Natural killer cell (primary cell): Measurements from ENCODE around the gene MYL5. TPM values are rescaled to one million over a fixed set of nuclear protein-coding genes. Genes with fewer than 3 reads are reported as not detected.
A peak's percentile ranks its signal among the peaks of the same experiment; 100 is the strongest.

ENCODE experiments used
- ATAC-seq, 3 donors: fragments of 150-1000 bp in 2 of 3; fragments of 200-7000 bp in 1 of 3; cut with Tn5 transposase; 1 replicate in 1 of 3; 2 replicates in 2 of 3; pipeline ENCODE4 v1.10.0; 2021; ENCODE audit warnings: mild to moderate bottlenecking in 2 of 3, moderate library complexity in 2 of 3
- DNase-seq, 2 donors: peaks; one replicate each; pipeline versions ENCODE4 v3.0.0 to v3.0.0-alpha.2; 2013 to 2021; ENCODE audit warnings: mixed read lengths in 1 of 2
- H3K27ac ChIP-seq: one replicate; pipeline ENCODE4 v1.5.1; 2013; ENCODE audit warnings: mild to moderate bottlenecking, low read length
- H3K27me3 ChIP-seq: one replicate; pipeline ENCODE4 v1.6.1; 2013; ENCODE audit warnings: low read length; ENCODE audit not compliant: control insufficient read depth, insufficient read depth
- H3K36me3 ChIP-seq: one replicate; pipeline ENCODE4 v1.6.1; 2013; ENCODE audit warnings: low read length; ENCODE audit not compliant: control insufficient read depth, insufficient read depth
- H3K4me1 ChIP-seq: one replicate; pipeline ENCODE4 v1.6.1; 2013; ENCODE audit warnings: low read length; ENCODE audit not compliant: control insufficient read depth, insufficient read depth
- H3K4me3 ChIP-seq: one replicate; pipeline ENCODE4 v1.5.1; 2013; ENCODE audit warnings: low read length
- H3K9me3 ChIP-seq: one replicate; pipeline ENCODE4 v1.6.1; 2013; ENCODE audit warnings: low read length; ENCODE audit not compliant: control insufficient read depth, insufficient read depth
- H3K27ac Mint-ChIP-seq, 2 donors: one replicate each; pipeline ENCODE4 v1.8.0; 2022; ENCODE audit warnings: mild to moderate bottlenecking in 2 of 2, mixed read lengths in 2 of 2, moderate library complexity in 1 of 2
- H3K27me3 Mint-ChIP-seq, 2 donors: one replicate each; pipeline ENCODE4 v1.8.0; 2022; ENCODE audit warnings: low read depth in 2 of 2, mixed read lengths in 2 of 2
- H3K36me3 Mint-ChIP-seq: one replicate; pipeline ENCODE4 v1.8.0; 2022; ENCODE audit warnings: mixed read lengths
- H3K4me1 Mint-ChIP-seq, 2 donors: one replicate each; pipeline ENCODE4 v1.8.0; 2022; ENCODE audit warnings: mixed read lengths in 2 of 2
- H3K4me3 Mint-ChIP-seq: one replicate; pipeline ENCODE4 v1.8.0; 2022; ENCODE audit warnings: mild to moderate bottlenecking, moderate library complexity, mixed read lengths
- H3K9me3 Mint-ChIP-seq, 2 donors: one replicate each; pipeline ENCODE4 v1.8.0; 2022; ENCODE audit warnings: mixed read lengths in 2 of 2
- WGBS: methylation state at CpG from one replicate; pipeline ENCODE4 v1.1.7; 2013; ENCODE audit warnings: missing lambda C conversion rate; ENCODE audit not compliant: insufficient coverage; 5-methylcytosine and 5-hydroxymethylcytosine counted together
- intact Hi-C: fragments of 100-400 bp; cut with micrococcal nuclease; formaldehyde crosslinking; loops from one replicate; pipeline ENCODE4 v1.14.2; 2022
- total RNA-seq, 4 donors: library from RNA; stranded (reverse); fragments of 120-200 nt in 1 of 4; gene quantifications; one replicate each; pipeline versions ENCODE4 v1.2.3 to v1.2.4, GENCODE V29; 2013 to 2022
- TF ChIP-seq, protein P1 (sequence below): fragments of 200-600 bp; IDR thresholded peaks from one replicate; pipeline ENCODE4 v1.8.0; 2022; ENCODE audit warnings: antibody characterized with exemption

The MYL5 gene
- total RNA-seq, 3 donors from 2014 or later (not counting 1 experiment from before 2014, with no cell fraction given): 23.4 to 39.5 (median 30.1) TPM

DNA sequence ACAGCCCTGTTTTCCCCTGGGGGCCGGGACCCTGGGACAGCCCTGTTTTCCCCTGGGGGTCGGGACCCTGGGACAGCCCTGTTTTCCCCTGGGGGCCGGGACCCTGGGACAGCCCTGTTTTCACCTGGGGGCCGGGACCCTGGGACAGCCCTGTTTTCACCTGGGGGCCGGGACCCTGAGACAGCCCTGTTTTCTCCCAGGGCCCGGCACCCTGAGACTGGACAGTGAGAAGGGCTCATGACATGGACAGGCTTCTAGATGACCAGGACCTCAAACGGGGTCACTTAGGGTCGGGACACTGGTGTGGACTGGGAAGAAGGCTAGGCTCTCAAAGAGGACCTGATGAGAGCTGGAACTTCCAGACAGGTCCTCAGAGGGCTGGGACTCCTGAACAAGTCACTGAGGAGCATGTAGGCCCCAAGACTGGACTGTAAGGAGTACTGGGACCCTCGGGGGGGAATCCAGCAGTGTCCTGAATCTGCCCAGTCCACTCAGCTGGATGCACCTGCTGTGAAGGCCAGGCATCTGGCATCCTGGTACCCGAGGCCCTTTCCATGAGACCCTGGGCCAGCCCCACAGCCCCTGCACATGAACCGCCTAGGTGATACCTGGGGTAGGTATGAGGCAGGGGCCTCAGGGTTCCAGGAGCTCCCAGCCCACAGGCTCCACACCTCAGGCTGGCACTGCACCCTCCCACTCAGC lies 33.7 kb downstream of the MYL5 start:
- Mint-ChIP-seq H3K4me1 (peaks cover 13 to 43% of the 10 kb centered on the region in 2 donors), H3K27ac (peak overlapping the region in 1 of 2 donors; percentile 10), H3K36me3 (no peaks in the 10 kb centered on the region), H3K4me3 (no peak overlapping the region), H3K27me3 (no peaks in the 10 kb centered on the region), H3K9me3 (no peaks in the 10 kb centered on the region)
- Histone ChIP-seq H3K9me3 (no peaks in the 10 kb centered on the region), H3K4me3 (no peak overlapping the region), H3K27ac (no peak overlapping the region), H3K27me3 (no peaks in the 10 kb centered on the region), H3K36me3 (no peaks in the 10 kb centered on the region), H3K4me1 (peaks cover 34% of the 10 kb centered on the region)
- 93% methylated on average over 11 of the region's 11 CpGs for WGBS
- no peak for ATAC-seq
- DNase-seq: no peak
- intact Hi-C loops: loop anchor here (5.0 kb wide), 1 partner anchor 74 kb away; no protein-coding TSS in a partner anchor
- TF ChIP-seq, protein P1, sequence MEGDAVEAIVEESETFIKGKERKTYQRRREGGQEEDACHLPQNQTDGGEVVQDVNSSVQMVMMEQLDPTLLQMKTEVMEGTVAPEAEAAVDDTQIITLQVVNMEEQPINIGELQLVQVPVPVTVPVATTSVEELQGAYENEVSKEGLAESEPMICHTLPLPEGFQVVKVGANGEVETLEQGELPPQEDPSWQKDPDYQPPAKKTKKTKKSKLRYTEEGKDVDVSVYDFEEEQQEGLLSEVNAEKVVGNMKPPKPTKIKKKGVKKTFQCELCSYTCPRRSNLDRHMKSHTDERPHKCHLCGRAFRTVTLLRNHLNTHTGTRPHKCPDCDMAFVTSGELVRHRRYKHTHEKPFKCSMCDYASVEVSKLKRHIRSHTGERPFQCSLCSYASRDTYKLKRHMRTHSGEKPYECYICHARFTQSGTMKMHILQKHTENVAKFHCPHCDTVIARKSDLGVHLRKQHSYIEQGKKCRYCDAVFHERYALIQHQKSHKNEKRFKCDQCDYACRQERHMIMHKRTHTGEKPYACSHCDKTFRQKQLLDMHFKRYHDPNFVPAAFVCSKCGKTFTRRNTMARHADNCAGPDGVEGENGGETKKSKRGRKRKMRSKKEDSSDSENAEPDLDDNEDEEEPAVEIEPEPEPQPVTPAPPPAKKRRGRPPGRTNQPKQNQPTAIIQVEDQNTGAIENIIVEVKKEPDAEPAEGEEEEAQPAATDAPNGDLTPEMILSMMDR: no peak

DNA sequence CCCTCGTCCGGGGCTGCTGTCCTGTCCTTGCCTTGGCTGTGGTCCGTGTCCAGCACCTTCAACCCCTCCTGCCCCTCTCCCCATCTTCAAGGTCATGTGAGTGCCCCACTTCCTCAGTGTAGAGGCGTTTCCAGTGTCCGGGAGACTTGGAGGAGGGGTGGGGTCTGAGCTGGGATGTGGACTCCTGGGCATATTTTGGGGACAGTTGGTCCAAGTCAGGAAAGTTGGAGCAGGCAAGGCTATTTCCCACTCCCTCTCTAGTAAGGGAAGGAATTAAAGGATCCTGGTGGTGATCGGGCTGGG lies 34.2 kb downstream of the MYL5 start:
- H3K27me3 ChIP-seq: no peaks in the 10 kb centered on the region
- intact Hi-C loops: loop anchor here (5.0 kb wide), 1 partner anchor 74 kb away; no protein-coding TSS in a partner anchor
- H3K4me3 ChIP-seq: no peak overlapping the region
- H3K27ac Mint-ChIP-seq: peak overlapping the region in 1 of 2 donors; percentile 10
- H3K36me3 Mint-ChIP-seq: no peaks in the 10 kb centered on the region
- ATAC-seq (no peak), DNase-seq (no peak)
- no peak overlapping the region for H3K4me3 Mint-ChIP-seq
- H3K9me3 ChIP-seq: no peaks in the 10 kb centered on the region
- no peak overlapping the region for H3K27ac ChIP-seq
- H3K36me3 ChIP-seq: no peaks in the 10 kb centered on the region
- peaks cover 35% of the 10 kb centered on the region for H3K4me1 ChIP-seq
- no peaks in the 10 kb centered on the region for H3K27me3 Mint-ChIP-seq
- no peaks in the 10 kb centered on the region for H3K9me3 Mint-ChIP-seq
- WGBS: 93% methylated on average over 6 of the region's 6 CpGs
- peaks cover 13 to 47% of the 10 kb centered on the region in 2 donors for H3K4me1 Mint-ChIP-seq
- TF ChIP-seq, protein P1: no peak

DNA sequence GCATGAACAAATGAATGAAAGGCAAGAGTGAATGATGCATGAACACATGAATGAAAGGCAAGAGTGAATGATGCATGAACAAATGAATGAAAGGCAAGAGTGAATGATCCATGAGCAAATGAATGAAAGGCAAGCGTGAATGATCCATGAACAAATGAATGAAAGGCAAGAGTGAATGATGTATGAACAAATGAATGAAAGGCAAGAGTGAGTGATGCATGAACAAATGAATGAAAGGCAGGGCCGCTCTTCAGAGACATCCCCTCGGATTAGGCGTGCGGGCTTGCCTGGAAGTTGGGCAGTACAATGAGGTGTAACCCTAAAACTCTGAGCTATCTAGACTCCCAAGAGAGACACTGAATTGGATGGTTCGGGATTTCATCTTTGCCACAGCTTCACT lies 35.0 kb downstream of the MYL5 start:
- H3K27me3 Mint-ChIP-seq: no peaks in the 10 kb centered on the region
- DNase-seq: no peak
- no peak overlapping the region for H3K27ac ChIP-seq
- peaks cover 35% of the 10 kb centered on the region for H3K4me1 ChIP-seq
- H3K4me1 Mint-ChIP-seq: peaks cover 14 to 52% of the 10 kb centered on the region in 2 donors
- H3K9me3 ChIP-seq: no peaks in the 10 kb centered on the region
- intact Hi-C loops: loop anchor here (5.0 kb wide), 1 partner anchor 73 kb away; no protein-coding TSS in a partner anchor
- peak overlapping the region in 1 of 2 donors; percentile 44 for H3K27ac Mint-ChIP-seq
- H3K36me3 ChIP-seq: no peaks in the 10 kb centered on the region
- no peak overlapping the region for H3K4me3 ChIP-seq
- no peaks in the 10 kb centered on the region for H3K9me3 Mint-ChIP-seq
- H3K36me3 Mint-ChIP-seq: no peaks in the 10 kb centered on the region
- TF ChIP-seq, protein P1: no peak
- 97% methylated on average over 6 of the region's 6 CpGs for WGBS
- no peak for ATAC-seq
- no peaks in the 10 kb centered on the region for H3K27me3 ChIP-seq
- no peak overlapping the region for H3K4me3 Mint-ChIP-seq

DNA sequence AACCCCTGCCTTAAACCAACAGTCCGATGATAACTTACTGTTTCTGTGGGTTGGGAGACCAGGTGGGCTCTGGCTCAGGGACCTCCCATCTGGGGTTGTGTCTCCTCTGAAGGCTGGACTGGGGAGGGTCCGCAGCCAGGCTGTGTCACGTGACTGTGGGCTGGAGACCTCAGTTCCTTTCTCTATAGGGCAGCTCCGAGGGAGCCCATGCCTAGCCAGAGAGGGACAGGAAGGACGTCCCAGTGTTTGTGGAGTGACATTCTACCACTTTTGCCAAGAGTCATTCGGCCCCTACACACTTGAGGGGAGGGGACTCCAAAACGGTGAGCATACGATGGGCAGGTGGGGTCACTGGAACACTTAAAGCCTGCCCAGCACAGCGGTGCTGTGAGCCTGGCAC lies 35.8 kb downstream of the MYL5 start:
- H3K36me3 Mint-ChIP-seq: no peaks in the 10 kb centered on the region
- intact Hi-C loops: no loop called here
- peaks cover 37% of the 10 kb centered on the region for H3K4me1 ChIP-seq
- DNase-seq: no peak
- H3K27me3 Mint-ChIP-seq: no peaks in the 10 kb centered on the region
- no peaks in the 10 kb centered on the region for H3K9me3 ChIP-seq
- H3K27ac ChIP-seq: no peak overlapping the region
- no peak overlapping the region for H3K4me3 ChIP-seq
- peak overlapping the region; percentile 31 for H3K4me3 Mint-ChIP-seq
- TF ChIP-seq, protein P1: no peak
- no peak for ATAC-seq
- H3K27ac Mint-ChIP-seq: peak overlapping the region; percentile 44 to 69
- 97% methylated on average over 9 of the region's 9 CpGs for WGBS
- no peaks in the 10 kb centered on the region for H3K36me3 ChIP-seq
- H3K27me3 ChIP-seq: no peaks in the 10 kb centered on the region
- H3K9me3 Mint-ChIP-seq: no peaks in the 10 kb centered on the region
- peaks cover 20 to 53% of the 10 kb centered on the region in 2 donors for H3K4me1 Mint-ChIP-seq
